Peyer's patch (tissue), 4 donors: ENCODE results near the gene CREB3L2. TPM values are rescaled to one million over a fixed set of nuclear protein-coding genes. Genes with fewer than 3 reads are reported as not detected.
A peak's percentile ranks its signal among the peaks of the same experiment; 100 is the strongest.

Experiments
- DNase-seq, 3 donors: peaks; one replicate each; pipeline ENCODE4 v3.0.0-alpha.2; 2017 to 2019
- H3K27ac ChIP-seq, 4 donors: fragments of 200-600 bp; sonication (generic); one replicate each; pipeline ENCODE4 v1.5.1; 2016 to 2019
- H3K27me3 ChIP-seq, 2 donors: fragments of 200-600 bp; sonication (generic); one replicate each; pipeline ENCODE4 v1.5.1; 2019
- H3K36me3 ChIP-seq, 3 donors: fragments of 200-600 bp; sonication (generic); one replicate each; pipeline ENCODE4 v1.5.1; 2016 to 2019
- H3K4me1 ChIP-seq, 4 donors: fragments of 200-600 bp; sonication (generic); one replicate each; pipeline ENCODE4 v1.5.1; 2016 to 2019
- H3K4me3 ChIP-seq, 4 donors: fragments of 200-600 bp; sonication (generic); 1 replicate in 3 of 4; 2 replicates in 1 of 4; pipeline ENCODE4 v1.5.1; 2016 to 2019; ENCODE audit warnings: mild to moderate bottlenecking in 1 of 4
- H3K9me3 ChIP-seq, 4 donors: fragments of 200-600 bp; sonication (generic); one replicate each; pipeline ENCODE4 v1.5.1; 2016 to 2019; ENCODE audit warnings: mild to moderate bottlenecking in 1 of 4
- CTCF ChIP-seq, 6 experiments: fragments of 450-650 bp in 4 of 6; fragments of 200-600 bp in 2 of 6; sonication (generic) in 1 of 6; IDR thresholded peaks; one replicate each; pipeline ENCODE4 v1.5.1; 2017 to 2019; ENCODE audit warnings: antibody characterized with exemption in 6 of 6, mild to moderate bottlenecking in 3 of 6, moderate library complexity in 1 of 6
- POLR2A ChIP-seq, 2 donors: fragments of 450-650 bp; IDR thresholded peaks; one replicate each; pipeline ENCODE4 v1.5.1; 2017; ENCODE audit warnings: antibody characterized with exemption in 2 of 2, mild to moderate bottlenecking in 2 of 2, moderate library complexity in 2 of 2
- total RNA-seq, 4 donors: library from RNA; depleted of rRNA; stranded (reverse); fragments of >200 nt; gene quantifications; one replicate each; pipeline ENCODE4 v1.1.0, GENCODE V29; 2016

Gene CREB3L2
- total RNA-seq, 4 donors from 2014 or later = 20.6 to 42.7 (median 33.6) TPM

GRCh38 chr7:137948845-137949330, 53.0 kb downstream of the CREB3L2 start:
- Histone ChIP-seq H3K4me1 (peaks cover 0 to 63% (median 3%) of the 10 kb centered on the region in 4 donors), H3K27me3 (no peaks in the 10 kb centered on the region), H3K9me3 (no peaks in the 10 kb centered on the region), H3K36me3 (no peaks in the 10 kb centered on the region), H3K27ac (peak overlapping the region in 3 of 4 donors; percentile 5 to 84 (median 79)), H3K4me3 (no peak overlapping the region)
- TF ChIP-seq CTCF (IDR thresholded peaks at IDR 0.05) = no peak
- no peak for TF ChIP-seq POLR2A (IDR thresholded peaks at IDR 0.05)
- DNase-seq = peak in 1 of 3 donors; percentile 69

DNA sequence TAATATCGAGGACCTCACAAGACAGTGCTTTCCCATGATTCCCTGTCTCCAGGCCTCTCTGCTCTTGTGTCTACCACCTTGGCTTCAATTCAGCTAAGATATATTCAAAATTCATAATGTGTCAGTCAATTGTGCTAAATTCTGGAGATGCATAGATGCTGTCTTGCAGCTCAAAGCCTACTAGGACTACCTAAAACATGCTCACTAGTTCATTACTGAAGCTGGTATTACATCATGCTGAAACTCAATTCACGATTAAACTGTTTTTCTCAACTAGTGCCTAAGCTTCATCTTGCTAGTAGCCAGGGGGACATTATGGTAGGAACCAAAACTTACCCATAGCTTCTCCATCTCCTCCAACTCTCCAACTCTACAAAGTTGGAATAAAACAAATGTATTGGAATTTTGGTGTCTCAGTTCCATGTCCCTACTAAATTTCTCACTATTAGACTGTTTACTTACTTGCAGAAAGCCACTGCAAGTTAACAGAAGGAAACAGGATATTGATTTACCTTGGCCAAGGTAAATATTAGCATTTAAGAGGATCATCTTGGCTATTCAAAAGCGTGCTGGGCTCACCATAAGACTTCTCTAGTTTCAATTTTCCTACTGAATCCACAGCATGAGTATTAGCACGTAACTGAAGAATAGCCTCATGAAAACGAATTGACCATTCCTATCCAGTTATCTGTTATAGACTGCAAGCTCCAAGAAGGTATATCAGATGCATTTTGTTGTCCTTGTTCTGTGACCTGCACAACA, 53.6 kb downstream of the CREB3L2 start:
- H3K27ac ChIP-seq = peak overlapping the region in 2 of 4 donors; percentile 58 to 79
- no peaks in the 10 kb centered on the region for H3K9me3 ChIP-seq
- H3K36me3 ChIP-seq = no peaks in the 10 kb centered on the region
- no peak overlapping the region for H3K4me3 ChIP-seq
- TF ChIP-seq CTCF (IDR thresholded peaks at IDR 0.05) (no peak), POLR2A (IDR thresholded peaks at IDR 0.05) (no peak)
- no peak for DNase-seq
- peaks cover 0 to 64% (median 2%) of the 10 kb centered on the region in 4 donors for H3K4me1 ChIP-seq
- no peaks in the 10 kb centered on the region for H3K27me3 ChIP-seq

DNA sequence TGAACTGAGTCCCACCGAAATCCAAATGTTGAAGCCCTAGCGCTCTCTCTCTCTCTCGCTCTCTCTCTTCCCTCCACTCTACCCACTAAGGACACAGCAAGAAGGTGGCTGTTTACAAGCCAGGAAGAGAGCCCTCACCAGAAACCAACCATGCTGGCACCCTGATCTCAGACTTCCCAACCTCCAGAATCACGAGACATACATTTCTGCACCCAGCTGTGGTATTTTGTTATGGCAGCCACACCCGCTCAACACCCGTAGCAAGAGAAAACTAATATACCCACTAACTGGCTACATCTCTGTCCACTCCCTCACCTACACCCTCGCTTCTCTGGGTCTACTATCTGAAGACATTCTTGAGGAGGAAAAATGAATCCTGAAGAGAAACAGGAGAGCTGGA, 54.8 kb downstream of the CREB3L2 start:
- no peaks in the 10 kb centered on the region for H3K36me3 ChIP-seq
- H3K9me3 ChIP-seq = no peaks in the 10 kb centered on the region
- H3K27ac ChIP-seq = peak overlapping the region in 2 of 4 donors; percentile 58 to 79
- DNase-seq = no peak
- TF ChIP-seq POLR2A (IDR thresholded peaks at IDR 0.05) (no peak), CTCF (IDR thresholded peaks at IDR 0.05) (no peak)
- H3K27me3 ChIP-seq = no peaks in the 10 kb centered on the region
- H3K4me1 ChIP-seq = peaks cover 0 to 59% (median 2%) of the 10 kb centered on the region in 4 donors
- H3K4me3 ChIP-seq = no peak overlapping the region

- Histone ChIP-seq H3K9me3 (no peaks in the 10 kb centered on the region), H3K27ac (no peak overlapping the region), H3K4me3 (no peak overlapping the region), H3K27me3 (no peaks in the 10 kb centered on the region), H3K36me3 (no peaks in the 10 kb centered on the region), H3K4me1 (peaks cover 0 to 55% (median 5%) of the 10 kb centered on the region in 4 donors)
- no peak for TF ChIP-seq CTCF (IDR thresholded peaks at IDR 0.05)
- no peak for TF ChIP-seq POLR2A (IDR thresholded peaks at IDR 0.05)
- no peak for DNase-seq
These were observed 55.9 kb downstream of the CREB3L2 start for GRCh38 chr7:137946011-137946410.

DNA sequence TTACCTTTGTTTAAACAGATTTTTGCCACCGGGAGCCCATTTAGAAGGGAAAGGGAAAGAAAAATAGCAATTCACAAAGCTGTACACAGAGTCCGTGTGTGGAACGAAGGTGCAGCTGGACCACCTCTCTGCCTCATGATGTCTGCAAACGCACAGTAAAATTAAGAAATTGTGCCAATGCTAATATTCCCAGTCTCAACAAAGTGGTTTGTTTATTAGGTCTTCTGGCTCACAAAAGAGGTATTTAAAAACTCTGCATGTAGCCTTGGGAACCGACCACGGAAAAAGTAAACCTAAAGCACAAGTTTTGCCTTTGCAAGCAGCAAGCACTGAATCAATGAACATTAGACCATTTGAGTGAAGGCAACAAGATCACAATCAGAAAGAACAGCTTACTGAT, 57.7 kb downstream of the CREB3L2 start:
- DNase-seq = no peak
- Histone ChIP-seq H3K4me1 (peaks cover 0 to 59% (median 5%) of the 10 kb centered on the region in 4 donors), H3K36me3 (no peaks in the 10 kb centered on the region), H3K27ac (peak overlapping the region in 1 of 4 donors; percentile 67), H3K9me3 (no peaks in the 10 kb centered on the region), H3K27me3 (no peaks in the 10 kb centered on the region), H3K4me3 (no peak overlapping the region)
- TF ChIP-seq CTCF (IDR thresholded peaks at IDR 0.05) (no peak), POLR2A (IDR thresholded peaks at IDR 0.05) (no peak)
